K562 (cell line): Measurements from ENCODE around the gene MICALL2.

Source experiments
- BRCA1 ChIP-seq, 2 experiments: fragments of 450-650 bp in 1 of 2; sonication (generic) in 1 of 2; formaldehyde crosslinking in 1 of 2; IDR thresholded peaks; 2 replicates each; pipeline versions ENCODE4 v1.5.0 to v1.6.1; 2017 to 2020; ENCODE audit warnings: mild to moderate bottlenecking in 1 of 2, missing genetic modification reagents in 1 of 2
- E2F1 ChIP-seq: sonication (generic); formaldehyde crosslinking; IDR thresholded peaks from 2 replicates; pipeline ENCODE4 v1.8.1; 2023; ENCODE audit warnings: mild to moderate bottlenecking, missing genetic modification reagents, moderate library complexity
- NFYB ChIP-seq: IDR thresholded peaks from 2 replicates; pipeline ENCODE4 v1.6.1; 2011; ENCODE audit warnings: mild to moderate bottlenecking, moderate library complexity; ENCODE audit not compliant: insufficient read length; ENCODE audit errors: extremely low read depth
- USF1 ChIP-seq: sonication (generic); formaldehyde crosslinking; IDR thresholded peaks from 2 replicates; pipeline ENCODE4 v1.9.0; 2022; ENCODE audit warnings: mild to moderate bottlenecking, missing genetic modification reagents
- ZEB2 ChIP-seq: fragments of 450-650 bp; IDR thresholded peaks from 2 replicates; pipeline ENCODE4 v1.6.1; 2016
- ZNF232 ChIP-seq: sonication (generic); formaldehyde crosslinking; IDR thresholded peaks from 2 replicates; pipeline ENCODE4 v1.8.0; 2022; ENCODE audit warnings: mild to moderate bottlenecking, missing genetic modification reagents

GRCh38 chr7:1502845-1503244 lies 43.6 kb upstream of the MICALL2 start:
- TF ChIP-seq BRCA1 (IDR thresholded peaks at IDR 0.05): no peak
- no peak for TF ChIP-seq BRCA1 (CRISPR knock-in tag; IDR thresholded peaks at IDR 0.05)
- TF ChIP-seq ZNF232: no peak
- no peak for TF ChIP-seq E2F1 (CRISPR knock-in tag)
- TF ChIP-seq USF1: no peak
- no peak for TF ChIP-seq NFYB
- no peak for TF ChIP-seq ZEB2
